ENCODE measurements around the gene ELF5.

DNA sequence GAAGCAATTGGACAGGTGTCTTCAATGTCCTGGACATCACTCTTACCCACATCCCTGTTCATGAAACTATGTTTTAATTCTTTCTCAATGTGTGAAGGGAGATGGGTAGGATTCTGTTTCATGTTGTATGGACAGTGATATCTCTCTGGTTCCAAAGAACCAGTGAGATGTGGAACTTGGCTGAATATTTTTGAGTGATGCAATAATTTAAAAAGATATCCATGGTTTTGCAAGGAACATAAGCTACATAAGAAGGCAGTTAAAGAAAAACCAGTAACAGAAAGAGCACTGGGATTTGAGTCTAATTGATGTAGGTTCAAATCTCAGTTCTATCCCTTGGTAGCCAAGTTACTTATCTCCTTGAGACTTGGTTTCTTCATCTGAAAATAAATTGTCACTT, 7.7 kb upstream of the ELF5 start:
- TF ChIP-seq RAD21 (conservative IDR thresholded peaks at IDR 0.05): no peak
- TF ChIP-seq, protein P1, sequence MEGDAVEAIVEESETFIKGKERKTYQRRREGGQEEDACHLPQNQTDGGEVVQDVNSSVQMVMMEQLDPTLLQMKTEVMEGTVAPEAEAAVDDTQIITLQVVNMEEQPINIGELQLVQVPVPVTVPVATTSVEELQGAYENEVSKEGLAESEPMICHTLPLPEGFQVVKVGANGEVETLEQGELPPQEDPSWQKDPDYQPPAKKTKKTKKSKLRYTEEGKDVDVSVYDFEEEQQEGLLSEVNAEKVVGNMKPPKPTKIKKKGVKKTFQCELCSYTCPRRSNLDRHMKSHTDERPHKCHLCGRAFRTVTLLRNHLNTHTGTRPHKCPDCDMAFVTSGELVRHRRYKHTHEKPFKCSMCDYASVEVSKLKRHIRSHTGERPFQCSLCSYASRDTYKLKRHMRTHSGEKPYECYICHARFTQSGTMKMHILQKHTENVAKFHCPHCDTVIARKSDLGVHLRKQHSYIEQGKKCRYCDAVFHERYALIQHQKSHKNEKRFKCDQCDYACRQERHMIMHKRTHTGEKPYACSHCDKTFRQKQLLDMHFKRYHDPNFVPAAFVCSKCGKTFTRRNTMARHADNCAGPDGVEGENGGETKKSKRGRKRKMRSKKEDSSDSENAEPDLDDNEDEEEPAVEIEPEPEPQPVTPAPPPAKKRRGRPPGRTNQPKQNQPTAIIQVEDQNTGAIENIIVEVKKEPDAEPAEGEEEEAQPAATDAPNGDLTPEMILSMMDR (IDR thresholded peaks at IDR 0.05; ENCODE audit: poor library complexity, severe bottlenecking): no peak
- TF ChIP-seq SMC3 (conservative IDR thresholded peaks at IDR 0.05; ENCODE audit: poor library complexity): no peak
- TF ChIP-seq EP300 (conservative IDR thresholded peaks at IDR 0.05; ENCODE audit: poor library complexity, severe bottlenecking): no peak
- TF ChIP-seq, protein P2, sequence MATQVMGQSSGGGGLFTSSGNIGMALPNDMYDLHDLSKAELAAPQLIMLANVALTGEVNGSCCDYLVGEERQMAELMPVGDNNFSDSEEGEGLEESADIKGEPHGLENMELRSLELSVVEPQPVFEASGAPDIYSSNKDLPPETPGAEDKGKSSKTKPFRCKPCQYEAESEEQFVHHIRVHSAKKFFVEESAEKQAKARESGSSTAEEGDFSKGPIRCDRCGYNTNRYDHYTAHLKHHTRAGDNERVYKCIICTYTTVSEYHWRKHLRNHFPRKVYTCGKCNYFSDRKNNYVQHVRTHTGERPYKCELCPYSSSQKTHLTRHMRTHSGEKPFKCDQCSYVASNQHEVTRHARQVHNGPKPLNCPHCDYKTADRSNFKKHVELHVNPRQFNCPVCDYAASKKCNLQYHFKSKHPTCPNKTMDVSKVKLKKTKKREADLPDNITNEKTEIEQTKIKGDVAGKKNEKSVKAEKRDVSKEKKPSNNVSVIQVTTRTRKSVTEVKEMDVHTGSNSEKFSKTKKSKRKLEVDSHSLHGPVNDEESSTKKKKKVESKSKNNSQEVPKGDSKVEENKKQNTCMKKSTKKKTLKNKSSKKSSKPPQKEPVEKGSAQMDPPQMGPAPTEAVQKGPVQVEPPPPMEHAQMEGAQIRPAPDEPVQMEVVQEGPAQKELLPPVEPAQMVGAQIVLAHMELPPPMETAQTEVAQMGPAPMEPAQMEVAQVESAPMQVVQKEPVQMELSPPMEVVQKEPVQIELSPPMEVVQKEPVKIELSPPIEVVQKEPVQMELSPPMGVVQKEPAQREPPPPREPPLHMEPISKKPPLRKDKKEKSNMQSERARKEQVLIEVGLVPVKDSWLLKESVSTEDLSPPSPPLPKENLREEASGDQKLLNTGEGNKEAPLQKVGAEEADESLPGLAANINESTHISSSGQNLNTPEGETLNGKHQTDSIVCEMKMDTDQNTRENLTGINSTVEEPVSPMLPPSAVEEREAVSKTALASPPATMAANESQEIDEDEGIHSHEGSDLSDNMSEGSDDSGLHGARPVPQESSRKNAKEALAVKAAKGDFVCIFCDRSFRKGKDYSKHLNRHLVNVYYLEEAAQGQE (IDR thresholded peaks at IDR 0.05; ENCODE audit: borderline replicate concordance): no peak

All from neural cell (in vitro differentiated cells).